HepG2 (cell line): ENCODE results near the gene GRHPR. TPM values are rescaled to one million over a fixed set of nuclear protein-coding genes. Genes with fewer than 3 reads are reported as not detected.

Experiments
- ASH2L ChIP-seq: fragments of 300-600, 200-600 bp; sonication (generic); IDR thresholded peaks from 2 replicates; pipeline ENCODE4 v1.7.0; 2017; ENCODE audit warnings: low read depth, mild to moderate bottlenecking, moderate library complexity, mixed read lengths, low read length; ENCODE audit not compliant: insufficient read length
- ATF1 ChIP-seq: IDR thresholded peaks from 2 replicates; pipeline ENCODE4 v1.6.1; 2016; ENCODE audit warnings: mild to moderate bottlenecking, control low read depth
- BORCS8-MEF2B ChIP-seq: sonication (generic); formaldehyde crosslinking; IDR thresholded peaks from 2 replicates; pipeline ENCODE4 v1.8.0; 2022; ENCODE audit warnings: mild to moderate bottlenecking, missing genetic modification reagents
- CBFB ChIP-seq: sonication (generic); formaldehyde crosslinking; IDR thresholded peaks from 2 replicates; pipeline ENCODE4 v1.4.0; 2020; ENCODE audit warnings: missing genetic modification reagents
- CENPX ChIP-seq: sonication (generic); formaldehyde crosslinking; IDR thresholded peaks from 2 replicates; pipeline ENCODE4 v1.9.0; 2021; ENCODE audit warnings: mild to moderate bottlenecking, missing genetic modification reagents, moderate library complexity
- CREB1 ChIP-seq, 2 experiments: fragments of 450-650 bp in 1 of 2; IDR thresholded peaks; 2 replicates each; pipeline ENCODE4 v1.6.1; 2016 to 2017; ENCODE audit warnings: control low read depth in 1 of 2, mild to moderate bottlenecking in 1 of 2, missing compliant biosample characterization in 1 of 2, missing genetic modification characterization in 1 of 2
- FLYWCH1 ChIP-seq: sonication (generic); formaldehyde crosslinking; IDR thresholded peaks from 2 replicates; pipeline ENCODE4 v1.8.1; 2023; ENCODE audit warnings: mild to moderate bottlenecking, missing genetic modification reagents
- HNF4A ChIP-seq: sonication (generic); formaldehyde crosslinking; IDR thresholded peaks from 2 replicates; pipeline ENCODE4 v1.4.0; 2020; ENCODE audit warnings: missing genetic modification reagents
- KLF16 ChIP-seq, 2 experiments: sonication (generic) in 1 of 2; formaldehyde crosslinking in 1 of 2; IDR thresholded peaks; 2 replicates each; pipeline versions ENCODE4 v1.6.1 to v1.8.0; 2016 to 2023; ENCODE audit warnings: missing genetic modification reagents in 2 of 2, missing compliant biosample characterization in 1 of 2
- PBX2 ChIP-seq: IDR thresholded peaks from 2 replicates; pipeline ENCODE4 v1.6.1; 2016; ENCODE audit warnings: control low read depth
- RAD51 ChIP-seq: fragments of 450-650 bp; IDR thresholded peaks from 2 replicates; pipeline ENCODE4 v1.6.1; 2016; ENCODE audit warnings: borderline replicate concordance
- RNF2 ChIP-seq: fragments of 450-650 bp; conservative IDR thresholded peaks from 2 replicates; pipeline ENCODE4 v1.6.1; 2016; ENCODE audit warnings: low read depth
- TCF12 ChIP-seq, 2 experiments: fragments of 450-650 bp in 1 of 2; sonication (generic) in 1 of 2; formaldehyde crosslinking in 1 of 2; IDR thresholded peaks; 2 replicates each; pipeline versions ENCODE4 v1.6.1 to v1.8.0; 2017 to 2022; ENCODE audit warnings: antibody characterized with exemption in 1 of 2, mild to moderate bottlenecking in 1 of 2, missing genetic modification reagents in 1 of 2, moderate library complexity in 1 of 2
- ZFP37 ChIP-seq: sonication (generic); formaldehyde crosslinking; IDR thresholded peaks from 2 replicates; pipeline ENCODE4 v1.4.0; 2020; ENCODE audit warnings: missing genetic modification reagents, borderline replicate concordance
- ZNF124 ChIP-seq: sonication (generic); formaldehyde crosslinking; IDR thresholded peaks from 2 replicates; pipeline ENCODE4 v1.4.0; 2020; ENCODE audit warnings: missing genetic modification reagents
- ZNF138 ChIP-seq: sonication (generic); formaldehyde crosslinking; IDR thresholded peaks from 2 replicates; pipeline ENCODE4 v1.5.0; 2020; ENCODE audit warnings: mild to moderate bottlenecking, low read depth, missing genetic modification reagents
- ZNF30 ChIP-seq: sonication (generic); formaldehyde crosslinking; IDR thresholded peaks from 2 replicates; pipeline ENCODE4 v1.5.0; 2020; ENCODE audit warnings: mild to moderate bottlenecking, missing genetic modification reagents
- ZNF343 ChIP-seq: sonication (generic); formaldehyde crosslinking; IDR thresholded peaks from 2 replicates; pipeline ENCODE4 v1.4.0; 2020; ENCODE audit warnings: mild to moderate bottlenecking, missing genetic modification reagents
- ZNF496 ChIP-seq: sonication (generic); formaldehyde crosslinking; IDR thresholded peaks from 2 replicates; pipeline ENCODE4 v1.8.1; 2023; ENCODE audit warnings: mild to moderate bottlenecking, moderate library complexity, missing genetic modification reagents; ENCODE audit not compliant: insufficient replicate concordance
- ZNF704 ChIP-seq: sonication (generic); formaldehyde crosslinking; IDR thresholded peaks from 2 replicates; pipeline ENCODE4 v1.8.1; 2023; ENCODE audit warnings: mild to moderate bottlenecking, inconsistent platforms, moderate library complexity, missing genetic modification reagents, borderline replicate concordance
- ZNF83 ChIP-seq: sonication (generic); formaldehyde crosslinking; IDR thresholded peaks from 2 replicates; pipeline ENCODE4 v1.4.0; 2020; ENCODE audit warnings: missing genetic modification reagents, mild to moderate bottlenecking, borderline replicate concordance
- ZNF878 ChIP-seq: sonication (generic); formaldehyde crosslinking; IDR thresholded peaks from 2 replicates; pipeline ENCODE4 v1.8.1; 2023; ENCODE audit warnings: mild to moderate bottlenecking, missing genetic modification reagents, moderate library complexity
- polyA plus RNA-seq, 8 experiments: library from polyadenylated mRNA; depleted of rRNA in 3 of 8; stranded (reverse) in 7 of 8; unstranded in 1 of 8; fragments of >200 nt; fragmentation: Illumina TruSeq in 4 of 8; extraction: Trizol in 4 of 8; gene quantifications; 2 replicates each; pipeline versions ENCODE4 v1.2.1 to v1.2.3, GENCODE V29; 2011 to 2016; ENCODE audit warnings: low read depth in 4 of 8, missing spikeins in 1 of 8, mixed read lengths in 1 of 8; ENCODE audit not compliant: insufficient read depth in 1 of 8
- total RNA-seq, 5 experiments: library from RNA; depleted of rRNA; stranded (reverse); fragments of >200 nt; fragmentation: Illumina TruSeq; extraction: Trizol; gene quantifications; 2 replicates each; pipeline ENCODE4 v1.2.3, GENCODE V29; 2016; ENCODE audit warnings: low read depth in 1 of 5
- TF ChIP-seq, protein P1 (sequence below), 2 experiments: fragments of 450-650 bp in 1 of 2; sonication (generic) in 1 of 2; formaldehyde crosslinking; IDR thresholded peaks; 2 replicates each; pipeline versions ENCODE4 v1.5.0 to v1.8.0; 2020 to 2022; ENCODE audit warnings: mild to moderate bottlenecking in 1 of 2, missing genetic modification reagents in 1 of 2
- TF ChIP-seq, protein P2 (sequence below): sonication (generic); formaldehyde crosslinking; IDR thresholded peaks from 2 replicates; pipeline ENCODE4 v1.5.0; 2020; ENCODE audit warnings: mild to moderate bottlenecking, missing genetic modification reagents

Gene GRHPR
- total and polyA plus RNA-seq, 2 of the 13 experiments (the other 11 are each of a cell fraction or from before 2014, with no cell fraction given), result 113 to 115 TPM

DNA sequence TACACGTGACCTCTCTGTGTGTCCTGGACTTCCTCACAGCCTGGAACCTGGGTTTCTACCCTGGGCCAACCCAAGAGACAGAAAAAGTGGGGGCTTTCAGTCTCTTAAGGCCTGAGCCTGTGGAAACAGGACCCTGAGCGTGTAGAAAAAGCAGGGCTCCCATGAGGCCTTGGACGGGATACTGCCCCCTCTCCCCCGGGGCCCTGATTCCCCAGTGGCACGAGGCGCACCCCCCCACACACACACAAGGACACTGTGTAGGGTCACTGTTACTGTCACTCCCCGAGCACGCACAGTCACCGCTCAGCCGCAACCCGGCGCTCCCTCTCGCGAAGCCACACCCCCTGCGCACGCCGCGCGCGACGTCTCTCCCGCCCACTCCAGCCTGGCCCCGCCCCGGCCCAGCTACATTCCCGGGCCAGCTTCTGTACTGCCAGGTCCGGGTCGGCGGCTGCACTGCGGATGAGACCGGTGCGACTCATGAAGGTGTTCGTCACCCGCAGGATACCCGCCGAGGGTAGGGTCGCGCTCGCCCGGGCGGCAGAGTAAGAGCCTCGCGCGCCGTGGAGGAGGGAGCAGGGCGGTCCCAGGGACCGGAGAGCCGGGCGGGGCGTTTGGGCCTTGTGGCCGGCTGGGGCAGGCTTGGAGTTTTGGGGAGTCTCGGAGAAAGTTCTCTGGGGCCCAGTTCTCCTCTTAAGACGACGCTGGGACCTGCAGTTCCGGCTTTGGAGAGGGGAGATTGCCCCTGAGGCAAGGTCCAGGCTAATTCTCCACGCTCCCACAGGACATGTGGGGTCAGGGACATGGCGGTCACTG, at the start of gene GRHPR (continued):
- TF ChIP-seq CBFB (no peak; the same call in none of the 2 replicates), ZNF124 (no peak), CREB1 (IDR thresholded peaks at IDR 0.05) (peak; percentile 46), CREB1 (CRISPR knock-in tag; IDR thresholded peaks at IDR 0.05) (peak; percentile 22; the same call in 1 of the 2 replicates), RAD51 (no peak), ZNF878 (no peak), KLF16 (CRISPR knock-in tag; IDR thresholded peaks at IDR 0.05) (peak in 1 of 2 experiments; percentile 25; a peak in 1 of 4 replicates), ZNF704 (peak; percentile 86), PBX2 (CRISPR knock-in tag) (no peak), ZNF30 (CRISPR knock-in tag) (no peak), ZNF83 (CRISPR knock-in tag) (no peak), TCF12 (IDR thresholded peaks at IDR 0.05) (no peak), TCF12 (CRISPR knock-in tag; IDR thresholded peaks at IDR 0.05) (no peak; the same call in 1 of the 2 replicates), ZNF138 (CRISPR knock-in tag) (peak; percentile 32; the same call in 1 of the 2 replicates), FLYWCH1 (CRISPR knock-in tag) (no peak), ASH2L (peak; percentile 65), BORCS8-MEF2B (CRISPR knock-in tag) (peak; percentile 78; the same call in 1 of the 2 replicates), CENPX (CRISPR knock-in tag) (no peak), ZNF343 (CRISPR knock-in tag) (peak; percentile 91), RNF2 (no peak), ZFP37 (CRISPR knock-in tag) (no peak), ZNF496 (CRISPR knock-in tag) (no peak), ATF1 (CRISPR knock-in tag) (no peak), HNF4A (CRISPR knock-in tag) (no peak; the same call in 1 of the 2 replicates)
- TF ChIP-seq, protein P1, sequence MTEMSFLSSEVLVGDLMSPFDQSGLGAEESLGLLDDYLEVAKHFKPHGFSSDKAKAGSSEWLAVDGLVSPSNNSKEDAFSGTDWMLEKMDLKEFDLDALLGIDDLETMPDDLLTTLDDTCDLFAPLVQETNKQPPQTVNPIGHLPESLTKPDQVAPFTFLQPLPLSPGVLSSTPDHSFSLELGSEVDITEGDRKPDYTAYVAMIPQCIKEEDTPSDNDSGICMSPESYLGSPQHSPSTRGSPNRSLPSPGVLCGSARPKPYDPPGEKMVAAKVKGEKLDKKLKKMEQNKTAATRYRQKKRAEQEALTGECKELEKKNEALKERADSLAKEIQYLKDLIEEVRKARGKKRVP (CRISPR knock-in tag; IDR thresholded peaks at IDR 0.05), result no peak
- TF ChIP-seq, protein P2, sequence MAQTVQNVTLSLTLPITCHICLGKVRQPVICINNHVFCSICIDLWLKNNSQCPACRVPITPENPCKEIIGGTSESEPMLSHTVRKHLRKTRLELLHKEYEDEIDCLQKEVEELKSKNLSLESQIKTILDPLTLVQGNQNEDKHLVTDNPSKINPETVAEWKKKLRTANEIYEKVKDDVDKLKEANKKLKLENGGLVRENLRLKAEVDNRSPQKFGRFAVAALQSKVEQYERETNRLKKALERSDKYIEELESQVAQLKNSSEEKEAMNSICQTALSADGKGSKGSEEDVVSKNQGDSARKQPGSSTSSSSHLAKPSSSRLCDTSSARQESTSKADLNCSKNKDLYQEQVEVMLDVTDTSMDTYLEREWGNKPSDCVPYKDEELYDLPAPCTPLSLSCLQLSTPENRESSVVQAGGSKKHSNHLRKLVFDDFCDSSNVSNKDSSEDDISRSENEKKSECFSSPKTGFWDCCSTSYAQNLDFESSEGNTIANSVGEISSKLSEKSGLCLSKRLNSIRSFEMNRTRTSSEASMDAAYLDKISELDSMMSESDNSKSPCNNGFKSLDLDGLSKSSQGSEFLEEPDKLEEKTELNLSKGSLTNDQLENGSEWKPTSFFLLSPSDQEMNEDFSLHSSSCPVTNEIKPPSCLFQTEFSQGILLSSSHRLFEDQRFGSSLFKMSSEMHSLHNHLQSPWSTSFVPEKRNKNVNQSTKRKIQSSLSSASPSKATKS (CRISPR knock-in tag), result no peak
